ENCODE data around the gene ENG. TPM values are rescaled to one million over a fixed set of nuclear protein-coding genes. Genes with fewer than 3 reads are reported as not detected.

Gene ENG
- total and polyA plus RNA-seq, 2 of the 8 experiments (the other 6 are each of a cell fraction or from before 2014, with no cell fraction given) = 1.8 to 4.4 TPM

- TF ChIP-seq TAF1 (IDR thresholded peaks at IDR 0.05; ENCODE audit: low read depth, low read length) (peak; percentile 51), CBX8 (IDR thresholded peaks at IDR 0.05; ENCODE audit: borderline replicate concordance, low read depth, low read length) (no peak), SRF (IDR thresholded peaks at IDR 0.05; ENCODE audit: low read depth, low read length) (no peak), TBP (IDR thresholded peaks at IDR 0.05; ENCODE audit: low read depth, low read length) (no peak), CREB1 (IDR thresholded peaks at IDR 0.05) (no peak; the same call in 1 of the 2 replicates), SP2 (IDR thresholded peaks at IDR 0.05; ENCODE audit: low read length) (no peak), E2F6 (IDR thresholded peaks at IDR 0.05) (no peak), SIN3A (conservative IDR thresholded peaks at IDR 0.05 in 1 of 2, IDR thresholded peaks at IDR 0.05 in 1 of 2; ENCODE audit: low read depth in 1 of 2, low read length in 2 of 2) (peak; percentile 23 to 59; a peak in 2 of 4 replicates), CEBPB (IDR thresholded peaks at IDR 0.05; ENCODE audit: low read depth, low read length) (no peak), JUN (IDR thresholded peaks at IDR 0.05; ENCODE audit: low read depth, low read length) (no peak), BCL11A (IDR thresholded peaks at IDR 0.05; ENCODE audit: low read depth in 2 of 2, low read length in 2 of 2) (no peak), POLR2AphosphoS5 (IDR thresholded peaks at IDR 0.05; ENCODE audit: low read depth, low read length) (no peak; the same call in 1 of the 2 replicates), BACH1 (IDR thresholded peaks at IDR 0.05; ENCODE audit: low read length) (no peak), KDM1A (IDR thresholded peaks at IDR 0.05; ENCODE audit: borderline replicate concordance, low read length) (no peak), RXRA (IDR thresholded peaks at IDR 0.05; ENCODE audit: insufficient read depth, low read depth, low read length) (no peak), SP1 (IDR thresholded peaks at IDR 0.05; ENCODE audit: low read depth, low read length) (peak; percentile 48; the same call in 1 of the 2 replicates), EZH2 (IDR thresholded peaks at IDR 0.05; ENCODE audit: low read depth, low read length, severe bottlenecking) (no peak), ZNF274 (IDR thresholded peaks at IDR 0.05; ENCODE audit: borderline replicate concordance, extremely low read depth, low read length) (no peak), NRF1 (IDR thresholded peaks at IDR 0.05; ENCODE audit: low read depth, low read length) (no peak), GABPA (IDR thresholded peaks at IDR 0.05; ENCODE audit: borderline replicate concordance, insufficient read depth, low read length) (peak; percentile 91), PHF8 (conservative IDR thresholded peaks at IDR 0.05; ENCODE audit: low read depth, low read length) (peak; percentile 83), JUND (IDR thresholded peaks at IDR 0.05; ENCODE audit: low read length) (no peak), ASH2L (IDR thresholded peaks at IDR 0.05; ENCODE audit: low read length) (peak; percentile 88), EGR1 (IDR thresholded peaks at IDR 0.05; ENCODE audit: borderline replicate concordance, low read depth, low read length) (no peak), TCF12 (IDR thresholded peaks at IDR 0.05; ENCODE audit: low read depth, low read length) (no peak)
These were observed 68.3 kb downstream of the ENG start, which contains the start of gene CDK9 (continued) for GRCh38 chr9:127785933-127786772.
